OCI-LY7 (cell line): ENCODE data around the gene VWA8. TPM values are rescaled to one million over a fixed set of nuclear protein-coding genes. Genes with fewer than 3 reads are reported as not detected.
A peak's percentile ranks its signal among the peaks of the same experiment; 100 is the strongest.

Source experiments
- BruUV-seq: library from RNA; stranded (reverse); fragments of 400-500 nt; replicated peaks from 2 replicates; lab custom pipeline; 2021; lab: Mats Ljungman, UMichigan
- CTCF ChIA-PET: fragments of 300-600 bp; sonication (Branson Sonifier 250); formaldehyde crosslinking; loops from one replicate; lab custom pipeline; 2022; ENCODE audit warnings: antibody characterized with exemption; ENCODE audit not compliant: unreplicated experiment; lab: Charles Lee
- POLR2A ChIA-PET: fragments of 300-600 bp; sonication (Branson Sonifier 250); formaldehyde crosslinking; loops from one replicate; lab custom pipeline; 2022; ENCODE audit warnings: antibody characterized with exemption; lab: Charles Lee
- DNase-seq: peaks from one replicate; pipeline ENCODE4 v3.0.0-alpha.2; 2015; ENCODE audit warnings: low spot score
- H2AFZ ChIP-seq: fragments of 200-600 bp; sonication (generic), shearing (Covaris generic); 2 replicates; pipeline ENCODE4 v1.6.1; 2014; ENCODE audit warnings: mild to moderate bottlenecking, antibody characterized with exemption, low read length, moderate library complexity
- H3K27ac ChIP-seq: fragments of 200-600 bp; sonication (generic); 2 replicates; pipeline ENCODE4 v1.5.1; 2014; ENCODE audit warnings: mixed run types, low read depth, mild to moderate bottlenecking, moderate library complexity, low read length, inconsistent platforms; ENCODE audit not compliant: poor library complexity, severe bottlenecking
- H3K36me3 ChIP-seq: fragments of 200-600 bp; sonication (generic); 2 replicates; pipeline ENCODE4 v1.6.1; 2014; ENCODE audit warnings: mild to moderate bottlenecking, antibody characterized with exemption, low read length, moderate library complexity, mixed read lengths; ENCODE audit not compliant: insufficient read depth
- H3K4me1 ChIP-seq: fragments of 200-600 bp; sonication (generic); 2 replicates; pipeline ENCODE4 v1.5.1; 2014; ENCODE audit warnings: mild to moderate bottlenecking, low read length; ENCODE audit not compliant: insufficient read depth, poor library complexity, severe bottlenecking
- H3K4me2 ChIP-seq: fragments of 200-600 bp; sonication (generic); 2 replicates; pipeline ENCODE4 v1.6.1; 2014; ENCODE audit warnings: mild to moderate bottlenecking, low read length
- H3K4me3 ChIP-seq: fragments of 200-600 bp; sonication (generic); 2 replicates; pipeline ENCODE4 v1.5.1; 2014; ENCODE audit warnings: mild to moderate bottlenecking, low read depth, low read length; ENCODE audit not compliant: poor library complexity, severe bottlenecking
- H3K79me2 ChIP-seq: fragments of 200-600 bp; sonication (generic); 2 replicates; pipeline ENCODE4 v1.6.1; 2016; ENCODE audit warnings: low read depth, mild to moderate bottlenecking, low read length, moderate library complexity, mixed read lengths; ENCODE audit not compliant: insufficient read depth
- H3K9me2 ChIP-seq: fragments of 200-600 bp; sonication (generic); 2 replicates; pipeline ENCODE4 v1.6.1; 2016; ENCODE audit warnings: mild to moderate bottlenecking, low read length, mixed read lengths; ENCODE audit not compliant: insufficient read depth
- H3K9me3 ChIP-seq: fragments of 200-600 bp; sonication (generic); 2 replicates; pipeline ENCODE4 v1.6.1; 2014; ENCODE audit warnings: mild to moderate bottlenecking, mixed run types, low read length, mixed read lengths
- H4K20me1 ChIP-seq: fragments of 200-600 bp; sonication (generic); 2 replicates; pipeline ENCODE4 v1.6.1; 2014; ENCODE audit warnings: mild to moderate bottlenecking, antibody characterized with exemption, low read length, moderate library complexity, mixed read lengths; ENCODE audit not compliant: insufficient read depth
- CTCF ChIP-seq: fragments of 200-600 bp; sonication (generic); conservative IDR thresholded peaks from 2 replicates; pipeline ENCODE4 v1.5.1; 2014; ENCODE audit warnings: mild to moderate bottlenecking, antibody characterized with exemption, low read length, moderate library complexity, mixed read lengths
- EZH2phosphoT487 ChIP-seq: fragments of 200-600 bp; sonication (generic); IDR thresholded peaks from 2 replicates; pipeline ENCODE4 v1.6.1; 2018; ENCODE audit warnings: low read depth, borderline replicate concordance, mild to moderate bottlenecking, mixed run types, antibody characterized with exemption, low read length, moderate library complexity, mixed read lengths
- intact Hi-C: fragments of 100-400 bp; cut with micrococcal nuclease; formaldehyde crosslinking; loops from one replicate; pipeline ENCODE4 v1.10.0; 2022; ENCODE audit not compliant: unreplicated experiment
- total RNA-seq, 2 experiments: library from RNA; depleted of rRNA in 1 of 2; stranded (reverse); fragments of >200 nt in 1 of 2; shearing (Covaris generic) in 1 of 2; gene quantifications; 2 replicates each; pipeline ENCODE4 v1.2.3, GENCODE V29; 2014 to 2022

VWA8 gene
- total RNA-seq, 2 experiments from 2014 or later: 26.4 to 31.5 TPM

- no peak for DNase-seq
- intact Hi-C loops: no loop called here
- Histone ChIP-seq H3K9me2 (0 out of 2 replicates have a peak, but pooled peaks cover 2% of the 10 kb centered on the region), H3K4me2 (no peak overlapping the region), H3K4me3 (no peak overlapping the region), H3K27ac (no peak overlapping the region), H4K20me1 (no peaks in the 10 kb centered on the region), H3K36me3 (peaks cover 25% of the 10 kb centered on the region), H2AFZ (no peak overlapping the region), H3K79me2 (no peaks in the 10 kb centered on the region), H3K9me3 (peaks cover 8% of the 10 kb centered on the region; the same call in 1 of the 2 replicates), H3K4me1 (no peaks in the 10 kb centered on the region)
- TF ChIP-seq EZH2phosphoT487: no peak
- 0 out of 2 replicates have a peak, but pooled peaks have one; percentile 41 for TF ChIP-seq CTCF
- no TSS peak for BruUV-seq
- ChIA-PET POLR2A (interaction anchor here (1.0 kb wide), 1 partner anchor 19 kb away, joined by 3 read pairs; no protein-coding TSS in a partner anchor), CTCF (no interaction called here)
These were observed 112.3 kb downstream of the VWA8 start for GRCh38 chr13:41848435-41849255.

- intact Hi-C loops: no loop called here
- BruUV-seq: no TSS peak
- POLR2A ChIA-PET: no interaction called here
- no peaks in the 10 kb centered on the region for H3K9me3 ChIP-seq
- peaks cover 3% of the 10 kb centered on the region for H3K4me1 ChIP-seq
- no peak overlapping the region for H3K4me3 ChIP-seq
- DNase-seq: no peak
- no peak for TF ChIP-seq CTCF
- TF ChIP-seq EZH2phosphoT487: no peak
- no peaks in the 10 kb centered on the region for H4K20me1 ChIP-seq
- H3K9me2 ChIP-seq: no peaks in the 10 kb centered on the region
- H3K79me2 ChIP-seq: no peaks in the 10 kb centered on the region
- no peak overlapping the region for H3K27ac ChIP-seq
- no peak overlapping the region for H2AFZ ChIP-seq
- no peak overlapping the region for H3K4me2 ChIP-seq
- peaks cover 20% of the 10 kb centered on the region for H3K36me3 ChIP-seq
- CTCF ChIA-PET: no interaction called here
These were observed 113.7 kb downstream of the VWA8 start for GRCh38 chr13:41847216-41847615.
